Tongue (tissue), 2 donors: ENCODE measurements around the gene HKDC1. TPM values are rescaled to one million over a fixed set of nuclear protein-coding genes. Genes with fewer than 3 reads are reported as not detected.

ENCODE experiments used
- DNase-seq: peaks from one replicate; pipeline ENCODE4 v3.0.0-alpha.2; 2015
- total RNA-seq: library from RNA; depleted of rRNA; stranded (reverse); fragments of >200 nt; gene quantifications from one replicate; pipeline ENCODE4 v1.2.3, GENCODE V29; 2014

The HKDC1 gene
- total RNA-seq, 1 donor from 2014 or later = 0.51 TPM

DNA sequence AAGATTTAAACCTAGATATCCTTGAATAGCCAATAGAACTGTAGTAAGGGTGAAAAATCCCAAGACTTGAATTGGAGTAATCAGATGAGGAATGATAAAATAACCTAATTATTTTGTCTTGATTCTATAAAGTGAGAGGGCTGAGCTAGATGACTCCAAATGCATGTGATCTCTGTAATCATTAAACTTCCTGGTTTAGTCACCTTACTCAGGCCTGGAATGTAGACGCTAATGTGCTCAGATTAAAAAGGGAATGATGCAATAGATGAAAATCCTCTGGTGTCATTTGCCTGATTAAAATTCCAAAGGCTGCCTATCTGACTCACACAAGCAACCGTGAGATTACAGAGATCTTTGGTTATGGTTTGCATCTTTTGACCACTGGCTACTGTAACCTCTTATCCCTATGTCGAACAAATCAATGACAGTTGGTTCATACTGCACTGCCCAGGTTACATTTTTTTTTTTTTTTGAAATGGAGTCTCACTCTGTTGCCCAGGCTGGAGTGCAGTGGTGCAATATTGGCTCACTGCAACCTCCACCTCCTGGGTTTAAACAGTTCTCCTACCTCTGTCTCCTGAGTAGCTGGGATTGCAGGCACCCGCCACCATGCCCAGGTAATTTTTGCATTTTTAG is 2.9 kb upstream of the HKDC1 start:
- no peak for DNase-seq

- DNase-seq = no peak
These were observed 1.3 kb upstream of the HKDC1 start for GRCh38 chr10:69218831-69219230.

- no peak for DNase-seq
These were observed 375 bp downstream of the HKDC1 start for GRCh38 chr10:69220507-69220906.

DNA sequence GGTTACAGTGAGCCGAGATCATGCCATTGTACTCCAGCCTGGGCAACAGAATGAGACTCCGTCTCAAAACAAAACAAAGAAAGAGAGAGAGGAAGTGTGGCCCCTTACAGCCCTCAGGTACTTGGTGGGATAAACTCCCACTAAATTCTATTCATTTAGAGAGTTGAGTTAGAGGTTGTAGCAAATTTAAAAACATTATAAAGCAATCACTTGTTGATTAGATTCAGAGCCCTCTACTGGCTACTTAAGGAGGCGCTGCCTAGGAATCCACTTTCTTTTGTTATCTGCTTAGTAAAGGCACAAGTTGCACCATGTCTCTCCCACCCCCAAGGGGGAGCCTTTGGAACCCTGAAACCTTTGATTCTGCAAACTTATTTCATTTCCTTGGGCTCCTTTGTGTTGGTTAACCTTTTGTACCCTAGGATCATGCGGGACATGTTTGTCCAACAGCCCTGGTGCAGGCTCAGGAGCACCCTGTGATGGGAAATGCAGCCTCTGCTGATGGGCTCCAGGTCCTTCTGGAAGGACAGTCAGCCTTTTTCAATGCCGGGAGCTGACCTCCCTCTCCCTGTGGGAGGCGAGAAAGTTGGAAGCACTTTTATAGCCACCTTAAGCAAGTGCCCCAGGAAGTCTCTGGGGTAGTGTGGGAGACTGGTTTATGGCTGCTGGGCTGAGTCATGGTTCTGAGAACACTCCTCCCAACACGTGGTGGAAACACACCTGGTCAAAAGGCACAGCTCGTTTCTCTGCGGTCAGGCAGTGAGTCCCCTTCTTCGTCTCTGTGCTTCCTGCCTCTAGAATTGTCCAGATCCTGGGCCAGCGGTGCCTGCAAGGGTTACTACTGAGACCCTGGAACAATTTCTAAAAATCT is 2.3 kb downstream of the HKDC1 start:
- DNase-seq = peak; percentile 29

DNA sequence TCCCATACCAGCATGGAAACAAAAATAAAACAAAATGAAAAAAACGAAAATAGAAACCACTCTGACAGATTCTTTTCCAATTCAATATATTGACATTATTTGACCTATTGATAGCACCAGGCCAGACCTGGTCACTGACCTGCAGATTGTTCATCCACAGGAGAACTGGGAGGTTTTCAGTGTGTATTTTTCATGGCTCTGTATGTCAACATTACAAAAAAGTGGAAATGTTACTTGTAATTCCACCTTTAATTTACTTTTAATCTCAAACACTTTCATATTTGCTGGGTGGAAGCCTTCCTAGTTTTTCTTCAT is 2.9 kb downstream of the HKDC1 start:
- no peak for DNase-seq

GRCh38 chr10:69224862-69225657 is 4.9 kb downstream of the HKDC1 start:
- DNase-seq = no peak

GRCh38 chr10:69225681-69226080 is 5.5 kb downstream of the HKDC1 start:
- DNase-seq = no peak

- no peak for DNase-seq
These were observed 6.9 kb downstream of the HKDC1 start for GRCh38 chr10:69226919-69227450.

DNA sequence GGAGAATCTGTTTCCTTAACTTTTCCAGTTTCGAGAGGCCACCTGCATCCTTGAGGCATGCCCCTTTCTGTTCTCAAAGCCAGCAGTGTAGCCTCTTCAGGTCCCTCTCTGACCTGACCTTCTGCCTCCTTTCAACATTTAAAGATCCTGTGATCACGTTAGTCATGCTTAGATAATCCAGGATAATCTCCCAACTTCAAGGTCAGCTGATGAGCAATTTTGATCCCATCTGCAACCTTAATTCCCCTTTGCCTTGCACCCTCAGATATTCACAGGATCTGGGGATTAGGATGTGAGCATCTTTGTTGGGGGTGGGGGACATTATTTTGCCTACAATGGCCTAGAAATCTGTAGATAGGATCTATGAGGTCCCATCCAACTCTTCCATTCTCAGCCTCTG is 8.0 kb downstream of the HKDC1 start:
- no peak for DNase-seq

- no peak for DNase-seq
These were observed 9.4 kb downstream of the HKDC1 start for GRCh38 chr10:69229616-69229916.

DNA sequence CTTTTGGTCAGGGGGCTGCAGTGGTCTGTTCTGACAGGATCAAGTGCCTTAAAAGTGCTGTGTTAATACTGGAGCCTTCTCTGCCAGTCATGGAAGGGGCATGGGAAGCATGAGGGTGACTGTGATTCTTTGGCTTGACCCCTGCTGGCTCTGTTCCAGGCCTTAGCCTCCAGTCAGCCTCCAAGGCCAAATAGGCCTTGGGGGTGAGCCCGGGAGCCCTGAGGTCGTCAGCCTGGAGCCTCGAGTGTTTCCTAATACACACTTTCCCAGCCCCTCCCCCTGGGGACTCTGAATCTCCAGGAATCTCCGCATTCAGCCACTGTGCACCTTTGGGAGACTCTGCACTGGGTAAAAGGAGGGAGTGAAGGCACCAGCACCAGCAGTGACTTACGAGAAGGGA is 10.0 kb downstream of the HKDC1 start:
- DNase-seq = no peak

DNA sequence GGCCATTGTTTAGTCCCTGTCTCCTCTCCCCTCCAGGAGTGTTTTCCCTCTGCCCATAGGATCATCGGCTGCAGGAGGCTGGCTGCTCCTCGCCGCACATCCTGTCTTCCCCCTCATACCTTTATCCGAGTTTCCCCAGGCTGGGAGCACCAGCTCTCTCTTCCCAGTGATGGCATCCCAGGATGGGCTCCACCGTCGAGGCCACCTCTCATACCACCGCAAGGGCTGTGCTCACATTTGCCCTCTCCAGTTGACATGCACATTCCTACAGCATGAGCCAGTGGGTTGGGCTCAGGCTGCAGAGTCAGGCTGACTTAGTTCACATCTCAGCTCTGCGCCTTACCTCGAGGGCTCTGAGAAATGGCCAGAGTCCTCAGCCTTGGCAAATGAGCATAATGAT is 12.1 kb downstream of the HKDC1 start:
- DNase-seq = no peak

DNA sequence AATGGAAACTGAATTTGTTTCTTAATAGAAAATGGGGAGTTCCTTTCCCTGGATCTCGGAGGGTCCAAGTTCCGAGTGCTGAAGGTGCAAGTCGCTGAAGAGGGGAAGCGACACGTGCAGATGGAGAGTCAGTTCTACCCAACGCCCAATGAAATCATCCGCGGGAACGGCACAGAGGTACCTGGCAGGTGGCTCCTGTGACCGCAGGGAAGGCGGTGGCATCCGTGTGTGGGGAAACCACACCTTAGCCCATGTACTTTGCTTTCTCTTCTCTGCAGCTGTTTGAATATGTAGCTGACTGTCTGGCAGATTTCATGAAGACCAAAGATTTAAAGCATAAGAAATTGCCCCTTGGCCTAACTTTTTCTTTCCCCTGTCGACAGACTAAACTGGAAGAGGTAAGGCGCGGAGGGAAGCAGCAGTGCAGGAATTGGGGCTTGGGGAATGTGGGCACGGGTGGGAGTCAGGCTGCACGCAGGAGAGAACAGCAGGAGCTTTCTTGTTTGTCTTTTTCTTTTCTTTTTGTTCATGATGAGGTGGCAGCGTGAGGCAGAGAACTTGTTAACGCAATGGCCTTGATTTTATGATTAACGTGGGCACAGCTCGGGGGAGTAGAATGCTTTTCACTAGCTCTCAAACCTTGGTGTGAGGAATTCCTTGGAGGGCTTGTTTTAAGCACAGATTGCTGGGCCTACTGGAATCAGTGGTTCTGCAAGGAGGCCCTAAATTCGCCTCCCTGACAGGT is 12.8 kb downstream of the HKDC1 start:
- no peak for DNase-seq

DNA sequence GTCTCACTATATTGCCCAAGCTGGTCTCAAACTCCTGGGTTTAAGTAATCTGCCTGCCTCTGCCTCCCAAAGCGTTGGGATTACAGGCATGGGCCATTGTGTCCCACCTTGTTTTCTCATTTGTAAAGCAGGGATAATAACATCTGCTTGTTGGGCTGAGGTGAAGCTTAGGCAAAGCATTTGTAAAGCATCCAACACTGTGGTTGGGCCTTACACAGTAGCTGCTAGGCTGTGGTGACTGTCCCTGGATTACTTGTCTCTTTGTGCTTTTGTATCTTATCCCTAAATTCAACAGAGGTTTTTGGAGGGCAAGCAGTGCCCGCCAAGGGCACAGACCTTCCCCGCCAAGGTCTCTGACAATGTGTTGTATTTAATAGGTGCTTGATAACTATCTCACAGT is 14.3 kb downstream of the HKDC1 start:
- DNase-seq = no peak

DNA sequence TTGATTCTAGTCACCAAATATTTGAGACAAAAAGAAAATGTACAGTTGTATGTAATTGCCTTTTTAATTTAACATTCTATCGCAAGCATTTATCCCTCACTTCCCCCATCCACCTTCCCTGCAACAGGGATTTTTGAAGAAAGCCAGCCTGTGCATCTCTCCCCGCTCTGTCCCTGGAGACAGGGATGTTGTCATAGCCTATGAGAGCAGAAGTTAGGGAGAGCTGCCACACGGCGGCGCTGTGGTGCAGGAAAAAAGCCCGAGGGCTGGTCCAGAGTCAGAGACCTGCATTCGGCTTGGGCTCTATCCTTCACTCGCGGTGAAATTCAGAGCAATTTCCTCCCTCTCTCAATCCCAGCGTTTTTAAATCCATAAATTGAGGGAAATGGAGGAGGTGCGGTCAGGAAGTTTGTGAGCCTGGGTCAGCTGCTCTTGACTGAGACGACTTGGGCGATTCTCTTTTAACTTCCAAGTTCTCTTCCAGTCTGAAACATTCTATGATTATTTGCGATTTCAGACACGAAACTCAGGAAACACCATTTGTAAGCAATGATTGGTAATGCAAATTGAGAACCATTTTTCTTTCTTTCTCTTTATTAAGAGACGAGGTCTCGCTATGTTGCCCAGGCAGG is 17.5 kb downstream of the HKDC1 start:
- DNase-seq = peak; percentile 95

DNA sequence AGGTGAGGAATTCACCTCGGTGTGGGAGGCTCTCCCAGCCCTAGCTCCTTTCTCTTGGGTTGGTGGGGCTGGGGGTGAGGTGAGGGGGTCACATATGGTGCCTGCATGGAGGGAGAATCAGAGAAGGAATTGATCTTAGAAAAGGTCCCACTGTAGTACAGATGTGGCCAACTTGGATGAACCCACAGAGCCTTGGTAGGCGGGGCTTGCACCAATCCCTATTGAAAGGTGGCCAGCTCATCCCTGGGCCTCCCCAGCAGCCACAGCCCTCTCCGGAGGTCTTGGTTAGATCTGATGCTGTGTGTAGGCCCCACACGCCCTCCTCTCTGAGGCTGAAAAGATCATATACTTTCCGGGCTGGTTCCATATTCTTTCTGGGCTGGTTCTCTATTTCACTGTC is 19.0 kb downstream of the HKDC1 start:
- no peak for DNase-seq

DNA sequence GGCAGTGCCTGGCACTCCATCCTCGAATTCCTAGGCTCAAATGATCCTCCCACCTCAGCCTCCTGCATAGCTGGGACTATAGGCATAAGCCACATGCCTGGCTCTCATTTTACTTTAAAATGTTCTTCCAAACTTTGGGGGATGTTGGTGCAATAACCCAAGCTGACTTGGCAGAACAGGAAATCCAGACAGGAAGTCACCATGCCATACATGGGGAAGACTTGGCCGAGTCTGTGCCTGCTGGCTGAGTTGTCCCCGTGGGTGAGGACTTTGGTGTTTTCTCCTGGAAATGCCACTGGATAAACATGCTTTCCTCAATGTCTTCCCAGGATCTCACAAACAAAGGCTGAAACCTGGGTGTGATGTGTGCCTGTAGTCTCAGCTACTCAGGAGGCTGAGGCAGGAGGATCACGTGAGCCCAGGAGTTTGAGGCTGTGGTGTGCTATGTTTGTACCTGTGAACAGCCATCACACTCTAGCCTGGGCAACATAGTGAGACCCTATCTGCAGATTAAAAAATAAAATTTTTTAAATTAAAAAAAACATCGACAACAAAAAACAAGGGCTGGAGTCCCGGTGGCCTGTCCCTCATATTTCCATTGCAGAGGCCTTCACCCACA is 19.8 kb downstream of the HKDC1 start:
- DNase-seq = no peak

- no peak for DNase-seq
These were observed 20.3 kb downstream of the HKDC1 start for GRCh38 chr10:69240455-69240854.

DNA sequence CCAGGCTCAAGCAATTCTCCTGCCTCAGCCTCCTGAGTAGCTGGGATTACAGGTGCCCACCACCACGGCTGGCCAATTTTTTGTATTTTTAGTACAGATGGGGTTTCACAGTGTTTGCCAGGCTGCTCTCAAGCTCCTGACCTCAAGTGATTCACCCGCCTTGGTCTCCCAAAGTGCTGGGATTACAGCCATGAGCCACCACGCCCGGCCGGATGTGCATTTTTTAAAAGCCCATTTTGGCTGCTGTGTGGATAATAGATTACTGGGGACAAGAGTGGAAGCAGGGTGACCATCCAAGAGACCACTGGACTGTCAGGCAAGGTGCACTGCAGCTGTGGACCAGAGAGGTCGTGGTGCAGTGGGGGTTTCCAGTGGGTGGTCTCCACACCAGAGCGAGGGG is 21.4 kb downstream of the HKDC1 start:
- no peak for DNase-seq

DNA sequence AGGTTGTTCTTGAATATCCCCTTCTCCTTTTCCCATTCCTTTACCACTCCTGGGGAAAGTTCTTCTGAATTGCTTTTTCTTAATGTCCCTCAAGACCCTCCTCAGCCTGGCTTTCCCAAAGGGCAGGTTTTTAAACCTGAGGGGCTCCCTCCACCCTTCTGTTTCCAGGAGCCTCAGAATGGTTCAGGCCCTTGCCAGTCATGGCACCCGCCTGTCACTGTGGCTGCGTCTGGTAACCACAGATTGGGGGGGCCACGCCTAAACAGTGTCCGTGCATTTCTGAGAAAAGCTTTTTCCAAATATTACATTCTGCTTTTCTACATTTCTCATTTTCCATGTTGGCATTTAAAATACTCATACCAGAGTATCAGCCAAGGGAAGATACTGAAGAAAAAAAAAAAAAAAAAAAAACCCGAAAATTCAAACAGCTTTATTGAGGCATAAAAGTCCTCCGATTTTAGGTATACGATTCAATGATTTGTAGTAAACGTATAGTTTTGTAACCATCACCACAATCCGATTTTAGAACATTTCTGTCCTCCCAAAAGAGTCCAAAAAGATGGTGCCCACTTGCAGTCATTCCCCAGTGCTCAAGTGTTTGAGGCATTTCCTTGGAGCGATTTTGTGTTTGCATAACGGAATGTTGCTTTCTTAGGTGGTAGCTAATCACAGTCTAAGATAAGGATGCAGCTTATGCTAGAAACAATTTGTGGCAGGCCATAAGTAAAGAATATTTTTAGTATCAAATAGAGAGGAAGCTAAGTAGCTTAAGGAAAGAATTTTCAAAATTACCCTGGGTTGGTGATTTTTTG is 22.1 kb downstream of the HKDC1 start:
- DNase-seq = no peak

DNA sequence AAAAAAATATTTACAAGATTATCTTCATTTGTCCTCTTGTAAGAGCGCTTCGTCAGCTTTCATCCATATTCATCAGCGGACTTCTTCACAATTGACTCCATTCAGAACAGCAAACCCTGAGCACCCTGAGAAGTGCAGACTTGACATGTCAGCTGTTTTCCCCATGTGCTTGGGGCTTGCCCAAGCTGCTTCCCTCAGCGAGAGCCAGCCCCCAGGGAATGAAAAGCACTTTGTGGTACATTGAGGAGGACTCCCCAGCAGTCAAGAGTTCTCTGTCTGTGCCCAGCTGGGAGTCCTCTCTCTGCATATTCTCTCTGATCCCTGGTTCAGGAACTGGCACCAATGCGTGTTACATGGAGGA is 22.7 kb downstream of the HKDC1 start:
- peak; percentile 32 for DNase-seq
